Fibroblast of gingiva (primary cell): Measurements from ENCODE around the gene CRLF2.
"Not testable (repeated sequence)": the region's sequence is repeated elsewhere in the genome, so short reads cannot be mapped to it uniquely, and the experiment has no call there.

Experiments used
- DNase-seq: peaks from one replicate; pipeline ENCODE4 v3.0.0-alpha.2; 2011; ENCODE audit warnings: low read depth

Gene CRLF2

DNA sequence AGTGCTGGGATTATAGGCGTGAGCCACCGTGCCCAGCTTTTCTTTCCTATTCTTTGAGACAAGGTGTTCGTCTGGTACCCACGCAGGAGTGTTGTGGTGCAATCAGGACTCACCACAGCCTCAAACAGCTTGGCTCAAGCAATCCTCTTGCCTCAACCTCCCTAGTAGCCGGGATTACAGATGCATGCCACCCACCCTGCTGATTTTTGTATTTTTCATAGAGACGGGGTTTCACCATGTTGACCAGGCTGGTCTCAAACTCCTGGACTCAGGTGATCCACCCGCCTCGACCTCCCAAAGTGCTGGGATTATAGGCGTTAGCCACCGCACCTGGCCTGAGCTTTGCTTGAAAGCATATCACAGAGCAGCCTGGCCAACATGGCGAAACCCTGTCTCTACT is 1.5 kb upstream of the CRLF2 start:
- no peak for DNase-seq

- DNase-seq, result no peak
These were observed 1.6 kb downstream of the CRLF2 start for GRCh38 chrX:1210844-1211243.

- DNase-seq, result no peak
These were observed 4.9 kb downstream of the CRLF2 start for GRCh38 chrX:1207496-1208025.

DNA sequence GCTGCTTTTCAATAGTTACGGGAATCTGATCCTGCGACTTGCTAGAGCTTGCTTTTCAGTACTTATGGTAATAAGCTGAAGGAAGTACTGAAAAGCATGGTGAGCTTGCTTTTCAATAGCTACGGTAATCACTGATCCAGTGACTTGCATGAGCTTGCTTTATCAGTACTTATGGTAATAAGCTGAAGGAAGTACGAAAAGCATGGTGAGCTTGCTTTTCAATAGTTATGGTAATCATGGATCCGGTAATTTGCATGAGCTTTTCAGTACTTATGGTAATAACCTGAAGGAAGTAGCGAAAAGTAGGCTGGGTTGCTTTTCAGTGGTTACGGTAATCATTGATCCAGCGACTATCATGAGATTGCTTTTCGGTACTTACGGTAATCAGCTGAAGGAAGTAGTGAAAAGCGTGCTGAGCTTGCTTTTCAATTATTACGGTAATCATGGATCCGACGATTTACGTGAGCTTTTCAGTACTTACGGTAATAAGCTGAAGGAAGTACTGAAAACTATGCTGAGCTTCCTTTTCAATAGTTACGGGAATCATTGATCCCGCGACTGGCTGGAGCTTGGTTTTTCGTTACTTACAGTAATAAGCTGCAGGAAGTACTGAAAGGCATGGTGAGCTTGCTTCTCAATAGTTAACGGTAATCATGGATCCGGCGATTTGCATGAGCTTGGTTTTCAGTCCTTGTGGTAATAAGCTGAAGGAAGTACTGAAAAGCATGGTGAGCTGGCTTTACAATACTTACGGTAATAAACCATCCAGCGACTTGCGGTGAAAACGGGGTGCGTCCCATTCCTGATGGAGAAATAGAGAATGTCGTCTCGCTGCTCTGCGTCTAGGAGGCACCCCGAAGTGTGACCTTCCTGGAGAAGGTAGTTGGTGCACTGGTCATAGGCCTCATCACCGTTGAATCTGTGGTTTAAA is 6.5 kb downstream of the CRLF2 start:
- DNase-seq, result peak; percentile 52

DNA sequence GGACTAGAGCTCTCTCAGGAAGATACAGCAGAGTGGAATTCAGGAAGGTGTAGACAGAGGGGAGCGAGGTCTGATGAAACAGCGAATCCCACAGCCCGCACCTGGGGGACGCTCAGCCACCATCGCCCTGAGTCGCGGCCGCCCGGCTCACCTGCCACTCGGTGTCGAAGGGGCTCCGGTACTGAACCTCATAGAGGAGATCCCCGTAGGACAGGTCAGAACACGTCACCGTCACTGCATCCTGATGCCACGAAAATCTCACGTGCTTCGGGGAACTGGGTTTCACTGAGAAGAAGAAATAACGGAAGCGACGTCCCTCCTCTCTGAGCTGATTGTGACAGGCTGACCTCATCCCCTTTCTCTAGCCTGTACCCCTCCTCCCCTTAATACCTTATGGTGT is 10.2 kb downstream of the CRLF2 start:
- DNase-seq, result no peak

GRCh38 chrX:1196436-1196835 is 16.0 kb downstream of the CRLF2 start:
- DNase-seq, result no peak

DNA sequence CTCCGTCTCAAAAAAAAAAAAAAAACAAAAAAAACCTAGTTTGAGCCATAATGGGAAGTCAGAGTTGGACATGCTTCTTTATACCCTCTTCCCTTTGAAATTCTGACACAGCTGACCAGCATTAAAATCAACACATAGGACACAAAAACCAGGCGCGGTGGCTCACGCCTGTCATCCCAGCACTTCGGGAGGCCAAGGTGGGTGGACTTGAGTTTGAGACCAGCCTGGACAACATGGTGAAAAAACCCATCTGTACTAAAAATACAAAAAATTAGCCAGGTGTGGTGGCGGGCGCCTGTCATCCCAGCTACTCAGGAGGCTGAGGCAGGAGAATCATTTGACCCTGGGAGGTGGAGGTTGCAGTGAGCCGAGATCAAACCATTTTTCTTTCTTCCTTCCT is 20.3 kb downstream of the CRLF2 start:
- DNase-seq, result not testable (repeated sequence)

- DNase-seq, result no peak
These were observed 21.8 kb downstream of the CRLF2 start for GRCh38 chrX:1190596-1191145.

GRCh38 chrX:1185561-1185960 is 26.9 kb downstream of the CRLF2 start:
- no peak for DNase-seq

GRCh38 chrX:1182211-1182610 is 30.2 kb downstream of the CRLF2 start:
- no peak for DNase-seq

DNA sequence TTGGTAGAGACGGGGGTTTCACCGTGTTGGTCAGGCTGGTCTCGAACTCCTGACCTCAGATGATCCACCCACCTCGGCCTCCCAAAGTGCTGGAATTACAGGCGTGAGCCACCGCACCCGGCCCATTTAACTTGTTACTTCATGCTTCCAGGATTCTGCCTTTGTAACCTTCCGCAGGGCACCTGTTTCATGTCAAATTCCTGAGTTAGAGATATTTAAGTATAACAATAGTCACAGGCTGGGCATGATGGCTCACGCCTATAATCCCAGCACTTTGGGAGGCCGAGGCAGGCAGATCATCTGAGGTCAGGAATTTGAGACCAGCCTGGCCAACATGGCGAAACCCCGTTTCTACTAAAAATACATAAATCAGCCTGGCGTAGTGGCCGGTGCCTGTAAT is 30.8 kb downstream of the CRLF2 start:
- not testable (repeated sequence) for DNase-seq

DNA sequence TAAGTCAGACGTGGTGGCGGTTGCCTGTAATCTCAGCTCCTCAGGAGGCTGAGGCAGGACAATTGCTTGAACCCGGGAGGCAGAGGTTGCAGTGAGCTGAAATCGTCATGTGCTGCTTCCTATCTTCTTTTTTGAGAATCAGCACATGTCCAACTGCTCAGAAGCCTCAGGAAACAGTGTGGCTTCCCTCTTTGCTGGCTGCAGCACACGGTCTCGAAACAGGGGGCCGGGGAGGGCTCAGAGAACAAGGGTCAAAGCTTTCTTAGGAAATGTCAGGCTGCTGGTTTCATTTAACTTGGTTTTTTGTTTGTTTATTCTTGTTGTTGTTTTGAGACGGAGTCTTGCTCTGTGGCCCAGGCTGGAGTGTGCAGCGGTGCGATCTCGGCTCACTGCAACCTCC is 31.3 kb downstream of the CRLF2 start:
- no peak for DNase-seq

DNA sequence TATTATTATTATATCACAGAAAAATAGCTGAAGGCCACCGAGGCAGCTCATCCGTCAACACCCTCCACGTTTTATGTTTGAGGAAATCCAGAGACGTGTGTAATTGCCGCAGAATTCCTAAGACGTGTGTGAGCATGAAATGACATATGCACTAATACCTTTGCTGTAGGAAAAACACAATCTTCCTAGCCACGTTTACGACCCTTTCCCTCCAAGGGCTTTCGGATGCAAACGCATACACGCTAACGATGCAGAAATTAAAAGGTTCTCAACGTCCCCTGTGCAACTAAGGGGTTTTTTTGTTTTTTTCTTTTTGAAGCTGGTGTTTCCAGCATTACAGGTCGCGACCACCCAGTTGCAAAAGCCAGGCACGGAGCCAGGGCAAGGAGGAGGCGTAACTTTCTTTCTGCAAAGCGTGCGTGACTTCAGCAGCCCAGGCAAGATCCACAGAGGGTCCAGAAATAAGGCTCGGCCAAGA is 33.8 kb downstream of the CRLF2 start:
- DNase-seq, result no peak

GRCh38 chrX:1176531-1177320 is 35.7 kb downstream of the CRLF2 start:
- DNase-seq, result not testable (repeated sequence)

DNA sequence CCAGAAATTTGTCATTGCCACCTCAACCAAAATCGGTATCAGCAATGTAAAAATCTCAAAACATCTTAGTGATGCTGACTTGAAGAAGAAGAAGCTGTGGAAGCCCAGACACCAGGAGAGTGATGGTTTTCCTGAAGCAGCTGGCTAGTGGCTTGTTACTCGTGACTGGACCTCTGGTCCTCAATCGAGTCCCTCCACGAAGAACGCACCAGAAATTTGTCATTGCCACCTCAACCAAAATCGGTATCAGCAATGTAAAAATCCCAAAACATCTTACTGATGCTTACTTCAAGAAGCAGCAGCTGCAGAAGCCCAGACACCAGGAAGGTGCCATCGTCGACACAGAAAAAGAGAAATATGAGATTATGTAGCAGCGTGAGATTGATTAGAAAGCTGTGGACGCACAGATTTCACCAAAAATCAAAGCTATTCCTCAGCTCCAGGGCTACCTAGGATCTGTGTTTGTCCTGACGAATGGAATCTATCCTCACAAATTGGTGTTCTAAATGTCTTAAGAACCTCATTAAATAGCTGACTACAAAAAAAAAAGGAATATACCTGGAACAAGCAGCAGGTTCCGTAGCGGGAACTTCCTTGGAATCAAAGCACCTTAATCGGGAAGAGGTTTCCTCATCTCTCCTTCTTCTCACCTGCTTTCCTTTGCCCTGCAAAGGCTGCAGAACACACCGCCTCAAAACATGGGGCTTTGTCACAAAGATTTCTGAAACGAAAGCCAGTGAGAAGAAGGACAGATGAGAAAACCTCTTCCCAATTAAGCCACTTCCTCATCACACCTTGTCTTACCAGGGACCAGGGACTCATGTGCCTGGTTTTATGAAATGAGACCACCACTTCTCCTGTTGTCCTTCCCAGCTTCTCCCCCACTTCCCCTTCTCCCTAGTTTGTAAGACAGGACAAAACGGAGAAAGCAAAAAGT is 37.6 kb downstream of the CRLF2 start:
- DNase-seq, result not testable (repeated sequence)

DNA sequence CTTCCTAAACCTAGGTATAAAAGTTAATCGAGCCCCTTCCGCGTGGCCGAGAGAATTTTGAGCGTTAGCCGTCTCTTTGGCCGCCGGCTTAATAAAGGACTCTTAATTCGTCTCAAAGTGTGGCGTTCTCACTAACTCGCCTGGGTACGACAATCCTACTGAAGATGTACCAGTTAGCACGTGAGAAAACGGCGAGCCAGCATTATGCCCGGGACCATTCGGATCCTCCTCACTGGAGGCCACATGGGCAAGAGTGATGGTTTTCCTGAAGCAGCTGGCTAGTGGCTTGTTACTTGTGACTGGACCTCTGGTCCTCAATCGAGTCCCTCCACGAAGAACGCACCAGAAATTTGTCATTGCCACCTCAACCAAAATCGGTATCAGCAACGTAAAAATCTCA is 39.0 kb downstream of the CRLF2 start:
- not testable (repeated sequence) for DNase-seq

GRCh38 chrX:1172496-1172895 is 40.0 kb downstream of the CRLF2 start:
- no peak for DNase-seq

DNA sequence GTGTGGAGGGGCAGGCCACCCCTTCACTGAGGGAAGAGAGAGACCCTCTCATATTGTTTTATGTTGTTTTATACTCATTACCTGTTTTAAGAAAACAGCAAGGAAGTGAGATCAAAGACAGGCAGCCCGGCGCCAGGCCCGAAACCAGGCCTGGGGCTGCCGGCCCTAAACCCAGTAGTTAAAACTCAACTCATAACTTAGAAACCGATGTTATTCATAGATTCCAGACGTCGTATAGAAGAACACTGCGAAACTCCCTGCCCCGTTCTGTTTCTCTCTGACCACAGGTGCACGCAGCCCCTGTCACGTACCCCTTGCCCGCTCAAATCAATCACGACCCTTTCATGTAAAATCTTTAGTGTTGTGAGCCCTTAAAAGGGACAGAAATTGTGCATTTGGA is 40.5 kb downstream of the CRLF2 start:
- DNase-seq, result not testable (repeated sequence)

DNA sequence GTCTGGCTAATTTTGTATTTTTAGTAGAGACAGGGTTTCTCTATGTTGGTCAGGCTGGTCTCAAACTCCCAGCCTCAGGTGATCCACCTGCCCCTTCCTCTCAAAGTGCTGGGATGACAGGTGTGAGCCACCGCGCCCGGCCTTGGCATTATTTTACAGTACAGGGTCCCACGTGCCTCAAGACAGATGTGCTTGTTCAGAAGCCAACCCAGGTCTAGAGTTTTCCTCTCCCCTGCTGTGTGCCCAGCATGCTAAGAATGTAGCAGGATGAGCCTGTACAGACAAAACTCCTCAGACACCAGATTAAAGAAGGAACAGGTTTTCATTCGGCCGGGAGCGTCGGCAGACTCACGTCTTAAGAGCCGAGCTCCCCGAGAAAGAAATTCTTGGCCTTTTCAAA is 42.2 kb downstream of the CRLF2 start:
- DNase-seq, result no peak

DNA sequence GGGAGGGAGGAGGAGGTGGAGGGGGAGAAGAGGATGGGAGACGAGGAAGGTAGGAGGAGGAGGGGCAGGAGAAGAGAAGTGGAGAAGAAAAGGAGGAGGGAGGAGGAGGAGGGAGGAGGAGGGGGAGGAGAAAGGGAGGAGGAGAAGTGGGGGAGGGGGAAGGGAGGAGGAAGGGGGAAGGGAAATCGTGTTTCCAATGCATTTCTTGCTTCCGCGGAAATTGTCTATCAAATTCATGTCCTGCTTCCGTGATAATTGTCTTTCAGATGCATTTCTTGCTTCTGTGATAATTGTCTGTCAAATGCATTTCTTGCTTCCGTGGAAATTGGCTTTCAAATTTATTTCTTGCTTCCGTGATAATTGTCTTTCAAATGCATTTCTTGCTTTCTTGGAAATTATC is 43.3 kb downstream of the CRLF2 start:
- no peak for DNase-seq

DNA sequence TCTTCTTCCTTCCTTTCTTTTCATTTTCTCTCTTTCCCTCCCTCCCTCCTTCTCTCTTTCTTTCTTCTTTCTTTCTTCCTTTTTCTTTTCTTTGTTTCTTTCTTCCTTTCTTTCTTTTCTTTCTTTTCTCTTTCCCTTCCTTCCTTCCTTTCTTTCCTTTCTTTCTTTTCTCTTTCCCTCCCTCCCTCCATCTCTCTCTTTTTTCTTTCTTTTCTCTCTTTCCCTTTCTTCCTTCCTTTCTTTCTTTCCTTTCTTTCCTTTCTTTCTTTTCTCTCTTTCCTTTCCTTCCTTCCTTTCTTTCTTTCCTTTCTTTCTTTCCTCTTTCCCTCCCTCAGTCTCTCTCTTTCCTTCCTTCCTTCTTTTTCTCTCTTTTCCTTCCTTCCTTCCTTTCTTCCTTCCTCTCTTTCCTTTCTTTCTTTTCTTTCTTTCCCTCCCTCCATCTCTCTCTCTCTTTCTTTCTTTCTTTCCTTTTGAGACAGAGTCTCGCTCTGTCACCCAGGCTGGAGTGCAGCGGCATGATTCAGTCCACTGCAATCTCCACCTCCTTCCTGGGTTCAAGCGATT is 44.4 kb downstream of the CRLF2 start:
- DNase-seq, result no peak
